Spleen (tissue), 7 donors: Measurements from ENCODE around the gene BTG4.

ENCODE experiments used
- POLR2A ChIP-seq, 3 donors: fragments of 450-650 bp; IDR thresholded peaks; one replicate each; pipeline ENCODE4 v1.5.1; 2017; ENCODE audit warnings: antibody characterized with exemption in 3 of 3, mild to moderate bottlenecking in 1 of 3
- POLR2AphosphoS5 ChIP-seq, 3 donors: sonication (generic); formaldehyde crosslinking; IDR thresholded peaks; one replicate each; pipeline ENCODE4 v1.5.1; 2017; ENCODE audit warnings: antibody characterized with exemption in 3 of 3
- TF ChIP-seq, protein P1 (sequence below), 11 experiments: fragments of 200-600 bp in 7 of 11; fragments of 450-650 bp in 4 of 11; sonication (generic) in 4 of 11; IDR thresholded peaks in 8 of 11; conservative IDR thresholded peaks in 3 of 11; 1 replicate in 7 of 11; 2 replicates in 4 of 11; pipeline versions ENCODE4 v1.4.0 to v1.8.0; 2016 to 2021; ENCODE audit warnings: antibody characterized with exemption in 11 of 11, inconsistent platforms in 4 of 11, mild to moderate bottlenecking in 1 of 11
- donor health status: DM: no; HTN: no; CAD: no; lungs with moderate emphysema.
- donor health status: DM: no; HTN: no; CAD: no.
- donor health status: DM: no; HTN: no; CAD: no.

DNA sequence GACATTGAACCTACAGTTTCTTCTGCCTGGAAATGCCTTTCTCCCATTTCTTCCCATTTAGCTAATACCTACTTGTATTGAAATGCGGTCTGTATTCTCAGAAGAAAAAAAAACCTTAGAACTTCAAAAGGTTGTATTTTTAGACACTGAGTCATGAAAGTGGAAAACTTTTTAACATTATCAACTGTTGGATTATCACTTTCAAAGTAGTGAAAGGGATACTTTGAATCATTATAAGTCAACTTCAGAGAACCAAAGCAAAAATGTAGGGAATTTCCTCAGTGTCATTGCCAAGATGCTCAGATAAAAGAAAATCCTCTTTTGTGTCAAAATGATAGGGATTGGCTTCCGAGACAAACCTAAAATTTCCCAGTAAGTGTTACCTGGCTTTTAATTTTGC is 8.9 kb upstream of the BTG4 start:
- TF ChIP-seq, protein P1, sequence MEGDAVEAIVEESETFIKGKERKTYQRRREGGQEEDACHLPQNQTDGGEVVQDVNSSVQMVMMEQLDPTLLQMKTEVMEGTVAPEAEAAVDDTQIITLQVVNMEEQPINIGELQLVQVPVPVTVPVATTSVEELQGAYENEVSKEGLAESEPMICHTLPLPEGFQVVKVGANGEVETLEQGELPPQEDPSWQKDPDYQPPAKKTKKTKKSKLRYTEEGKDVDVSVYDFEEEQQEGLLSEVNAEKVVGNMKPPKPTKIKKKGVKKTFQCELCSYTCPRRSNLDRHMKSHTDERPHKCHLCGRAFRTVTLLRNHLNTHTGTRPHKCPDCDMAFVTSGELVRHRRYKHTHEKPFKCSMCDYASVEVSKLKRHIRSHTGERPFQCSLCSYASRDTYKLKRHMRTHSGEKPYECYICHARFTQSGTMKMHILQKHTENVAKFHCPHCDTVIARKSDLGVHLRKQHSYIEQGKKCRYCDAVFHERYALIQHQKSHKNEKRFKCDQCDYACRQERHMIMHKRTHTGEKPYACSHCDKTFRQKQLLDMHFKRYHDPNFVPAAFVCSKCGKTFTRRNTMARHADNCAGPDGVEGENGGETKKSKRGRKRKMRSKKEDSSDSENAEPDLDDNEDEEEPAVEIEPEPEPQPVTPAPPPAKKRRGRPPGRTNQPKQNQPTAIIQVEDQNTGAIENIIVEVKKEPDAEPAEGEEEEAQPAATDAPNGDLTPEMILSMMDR (IDR thresholded peaks at IDR 0.05 in 8 of 11, conservative IDR thresholded peaks at IDR 0.05 in 3 of 11) = no peak
- TF ChIP-seq POLR2AphosphoS5 (IDR thresholded peaks at IDR 0.05) = no peak
- no peak for TF ChIP-seq POLR2A (IDR thresholded peaks at IDR 0.05)
